GM21360 (cell line): Measurements from ENCODE around the gene CCDC9.
A peak's percentile ranks its signal among the peaks of the same experiment; 100 is the strongest.
"Not testable (repeated sequence)": the region's sequence is repeated elsewhere in the genome, so short reads cannot be mapped to it uniquely, and the experiment has no call there.

ENCODE experiments used
- ATAC-seq: cut with Tn5 transposase; IDR thresholded peaks from one replicate; pipeline ENCODE4 v1.9.1; 2021; ENCODE audit warnings: mild to moderate bottlenecking, moderate library complexity; ENCODE audit not compliant: unreplicated experiment

The CCDC9 gene

GRCh38 chr19:47231215-47232054 is 24.9 kb upstream of the CCDC9 start:
- no peak for ATAC-seq

- ATAC-seq: no peak
Observed at GRCh38 chr19:47232422-47233211, 23.7 kb upstream of the CCDC9 start.

- ATAC-seq: no peak
Observed at GRCh38 chr19:47236072-47236675, 20.2 kb upstream of the CCDC9 start.

GRCh38 chr19:47239152-47239551 is 17.2 kb upstream of the CCDC9 start:
- ATAC-seq: no peak

GRCh38 chr19:47239610-47240296 is 16.6 kb upstream of the CCDC9 start:
- no peak for ATAC-seq

- ATAC-seq: no peak
Observed at GRCh38 chr19:47240556-47240955, 15.8 kb upstream of the CCDC9 start.

- no peak for ATAC-seq
Observed at GRCh38 chr19:47240996-47241918, 15.1 kb upstream of the CCDC9 start.

GRCh38 chr19:47241919-47242577 is 14.3 kb upstream of the CCDC9 start:
- ATAC-seq: no peak

- ATAC-seq: no peak
Observed at GRCh38 chr19:47243364-47243775, 13.0 kb upstream of the CCDC9 start.

- peak; percentile 68 for ATAC-seq
Observed at GRCh38 chr19:47243776-47244547, 12.4 kb upstream of the CCDC9 start.

GRCh38 chr19:47247308-47247990 is 8.9 kb upstream of the CCDC9 start:
- no peak for ATAC-seq

GRCh38 chr19:47253016-47253415 is 3.3 kb upstream of the CCDC9 start:
- ATAC-seq: not testable (repeated sequence)

GRCh38 chr19:47253467-47253881 is 2.9 kb upstream of the CCDC9 start:
- ATAC-seq: no peak

GRCh38 chr19:47253970-47254369 is 2.4 kb upstream of the CCDC9 start:
- ATAC-seq: no peak

GRCh38 chr19:47256693-47257410 is 527 bp downstream of the CCDC9 start:
- peak; percentile 64 for ATAC-seq

GRCh38 chr19:47257411-47258169 is 1.3 kb downstream of the CCDC9 start:
- peak; percentile 5 for ATAC-seq

GRCh38 chr19:47258434-47258833 is 2.1 kb downstream of the CCDC9 start:
- no peak for ATAC-seq
